Neural crest cell (in vitro differentiated cells): ENCODE data around the gene CACNA1E. TPM values are rescaled to one million over a fixed set of nuclear protein-coding genes. Genes with fewer than 3 reads are reported as not detected.

ENCODE experiments used
- DNase-seq: peaks from one replicate; pipeline ENCODE4 v3.0.0; 2021; ENCODE audit warnings: low read depth, mixed read lengths, low spot score
- H3K27ac Mint-ChIP-seq: one replicate; pipeline ENCODE4 v1.8.0; 2021; ENCODE audit warnings: mild to moderate bottlenecking, mixed read lengths; ENCODE audit not compliant: unreplicated experiment
- H3K27me3 Mint-ChIP-seq: 2 replicates; pipeline ENCODE4 v1.8.0; 2021; ENCODE audit warnings: low read depth, mild to moderate bottlenecking, mixed read lengths
- H3K36me3 Mint-ChIP-seq: 2 replicates; pipeline ENCODE4 v1.8.0; 2021; ENCODE audit warnings: low read depth, mild to moderate bottlenecking, mixed read lengths
- H3K4me1 Mint-ChIP-seq: 2 replicates; pipeline ENCODE4 v1.8.0; 2021; ENCODE audit warnings: mixed read lengths
- H3K4me3 Mint-ChIP-seq: one replicate; pipeline ENCODE4 v1.8.0; 2021; ENCODE audit warnings: mild to moderate bottlenecking, mixed read lengths
- H3K9me3 Mint-ChIP-seq: 2 replicates; pipeline ENCODE4 v1.8.0; 2021; ENCODE audit warnings: mixed read lengths
- total RNA-seq: library from RNA; stranded (reverse); gene quantifications from 2 replicates; pipeline ENCODE4 v1.2.1, GENCODE V29; 2021
- TF ChIP-seq, protein P1 (sequence below): fragments of 200-600 bp; sonication (generic); conservative IDR thresholded peaks from 2 replicates; pipeline ENCODE4 v1.5.0; 2021; ENCODE audit warnings: antibody characterized with exemption, mild to moderate bottlenecking

CACNA1E gene
- total RNA-seq, 1 donor from 2014 or later: 1.3 TPM

DNA sequence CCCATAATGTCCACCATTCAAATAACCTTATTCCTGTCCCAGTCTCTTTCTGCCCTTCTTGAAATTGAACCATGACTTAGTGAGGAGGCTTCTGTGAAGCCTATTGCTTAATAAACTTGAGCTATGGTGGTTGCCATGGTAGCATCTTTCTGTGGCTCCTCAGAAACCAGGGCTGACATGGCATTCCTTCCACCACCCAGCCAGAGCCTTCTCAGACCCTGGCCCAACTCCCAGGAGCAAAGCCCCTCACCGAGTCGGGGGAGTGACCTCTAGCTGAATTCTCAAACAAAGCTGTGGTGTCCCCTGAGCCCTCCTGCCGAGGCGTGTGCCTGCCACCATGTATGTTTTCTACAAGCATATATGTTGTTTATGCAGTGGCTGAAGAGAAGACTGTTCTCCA, 259.1 kb downstream of the CACNA1E start:
- Mint-ChIP-seq H3K36me3 (no peaks in the 10 kb centered on the region), H3K4me1 (peaks cover 4% of the 10 kb centered on the region), H3K4me3 (no peak overlapping the region), H3K27ac (no peak overlapping the region), H3K9me3 (no peaks in the 10 kb centered on the region), H3K27me3 (no peaks in the 10 kb centered on the region)
- DNase-seq: no peak
- TF ChIP-seq, protein P1, sequence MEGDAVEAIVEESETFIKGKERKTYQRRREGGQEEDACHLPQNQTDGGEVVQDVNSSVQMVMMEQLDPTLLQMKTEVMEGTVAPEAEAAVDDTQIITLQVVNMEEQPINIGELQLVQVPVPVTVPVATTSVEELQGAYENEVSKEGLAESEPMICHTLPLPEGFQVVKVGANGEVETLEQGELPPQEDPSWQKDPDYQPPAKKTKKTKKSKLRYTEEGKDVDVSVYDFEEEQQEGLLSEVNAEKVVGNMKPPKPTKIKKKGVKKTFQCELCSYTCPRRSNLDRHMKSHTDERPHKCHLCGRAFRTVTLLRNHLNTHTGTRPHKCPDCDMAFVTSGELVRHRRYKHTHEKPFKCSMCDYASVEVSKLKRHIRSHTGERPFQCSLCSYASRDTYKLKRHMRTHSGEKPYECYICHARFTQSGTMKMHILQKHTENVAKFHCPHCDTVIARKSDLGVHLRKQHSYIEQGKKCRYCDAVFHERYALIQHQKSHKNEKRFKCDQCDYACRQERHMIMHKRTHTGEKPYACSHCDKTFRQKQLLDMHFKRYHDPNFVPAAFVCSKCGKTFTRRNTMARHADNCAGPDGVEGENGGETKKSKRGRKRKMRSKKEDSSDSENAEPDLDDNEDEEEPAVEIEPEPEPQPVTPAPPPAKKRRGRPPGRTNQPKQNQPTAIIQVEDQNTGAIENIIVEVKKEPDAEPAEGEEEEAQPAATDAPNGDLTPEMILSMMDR: no peak

DNA sequence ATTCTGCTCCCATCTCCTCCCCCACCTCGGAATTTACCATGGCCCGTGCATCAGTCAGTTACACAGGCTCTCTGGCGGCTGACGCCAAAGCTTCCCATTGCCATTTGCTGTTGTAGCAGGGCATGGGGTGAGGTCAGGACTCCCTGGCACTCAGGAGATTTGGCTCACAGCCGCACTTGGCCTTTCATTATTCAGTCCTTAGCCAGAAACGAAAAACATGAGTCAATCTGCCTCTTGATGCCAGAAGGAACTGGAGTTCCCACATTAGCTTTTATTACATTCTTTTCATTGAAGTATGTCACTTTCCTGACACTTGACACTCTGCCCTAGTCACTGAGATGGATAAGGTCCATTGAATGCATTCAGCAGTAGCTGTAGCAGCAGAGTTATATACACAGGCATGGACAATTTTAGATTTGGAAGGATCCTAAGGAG, 260.6 kb downstream of the CACNA1E start:
- no peak overlapping the region for H3K4me3 Mint-ChIP-seq
- peak overlapping the region; percentile 74 for H3K27ac Mint-ChIP-seq
- peaks cover 4% of the 10 kb centered on the region for H3K4me1 Mint-ChIP-seq

DNA sequence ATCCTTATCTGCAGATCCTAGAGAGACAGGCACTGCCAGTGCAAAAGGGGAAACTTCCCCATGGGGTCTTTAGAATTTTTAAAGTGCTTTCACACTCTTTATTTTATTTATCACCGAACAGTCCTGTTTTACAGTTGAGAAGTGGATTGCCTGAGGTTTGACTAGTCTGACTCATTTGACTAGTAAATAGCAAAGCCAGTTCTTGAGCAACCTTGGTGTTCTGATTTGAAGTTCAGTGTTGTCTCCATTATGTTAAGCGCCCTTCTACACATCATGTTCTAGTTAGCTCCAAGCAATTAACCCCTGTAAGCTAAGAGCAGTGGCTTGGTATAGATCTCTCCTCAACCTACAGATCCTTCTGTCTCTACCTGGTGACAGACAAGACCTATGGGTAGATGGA, 262.9 kb downstream of the CACNA1E start:
- no peaks in the 10 kb centered on the region for H3K9me3 Mint-ChIP-seq
- H3K4me1 Mint-ChIP-seq: peaks cover 4% of the 10 kb centered on the region
- H3K4me3 Mint-ChIP-seq: no peak overlapping the region
- TF ChIP-seq, protein P1: no peak
- no peaks in the 10 kb centered on the region for H3K27me3 Mint-ChIP-seq
- H3K36me3 Mint-ChIP-seq: no peaks in the 10 kb centered on the region
- no peak for DNase-seq
- no peak overlapping the region for H3K27ac Mint-ChIP-seq

More for the DNA sequence above, 260.6 kb downstream of the CACNA1E start:
- no peaks in the 10 kb centered on the region for H3K9me3 Mint-ChIP-seq
- TF ChIP-seq, protein P1: no peak
- no peaks in the 10 kb centered on the region for H3K36me3 Mint-ChIP-seq
- no peak for DNase-seq
- no peaks in the 10 kb centered on the region for H3K27me3 Mint-ChIP-seq

GRCh38 chr1:181748013-181748412, 264.7 kb downstream of the CACNA1E start:
- H3K27ac Mint-ChIP-seq: no peak overlapping the region
- no peaks in the 10 kb centered on the region for H3K27me3 Mint-ChIP-seq
- TF ChIP-seq, protein P1: no peak
- H3K36me3 Mint-ChIP-seq: no peaks in the 10 kb centered on the region
- H3K4me1 Mint-ChIP-seq: peaks cover 4% of the 10 kb centered on the region
- no peaks in the 10 kb centered on the region for H3K9me3 Mint-ChIP-seq
- no peak for DNase-seq
- no peak overlapping the region for H3K4me3 Mint-ChIP-seq

DNA sequence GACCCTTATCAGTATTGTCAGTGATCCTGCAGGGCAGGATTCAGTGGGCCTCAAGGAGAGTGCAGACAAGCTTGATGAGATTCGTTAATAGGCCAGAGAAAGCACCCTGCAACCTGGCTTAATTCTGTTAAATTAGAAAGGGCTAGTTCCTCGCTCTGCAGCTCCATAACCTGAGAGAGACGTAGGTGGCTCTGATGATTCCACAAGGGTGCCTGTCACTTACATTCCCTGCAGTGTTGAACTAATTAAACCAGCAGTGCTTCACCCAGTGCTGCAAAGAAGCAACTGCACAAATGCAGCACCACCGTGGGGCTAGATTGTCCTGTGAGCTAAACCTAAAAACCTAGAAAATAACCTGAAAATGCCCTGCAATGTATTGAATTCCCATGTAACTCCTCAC, 270.8 kb downstream of the CACNA1E start:
- Mint-ChIP-seq H3K36me3 (peaks cover 2% of the 10 kb centered on the region), H3K4me3 (no peak overlapping the region), H3K4me1 (no peaks in the 10 kb centered on the region), H3K9me3 (peaks cover 3% of the 10 kb centered on the region), H3K27ac (no peak overlapping the region), H3K27me3 (no peaks in the 10 kb centered on the region)
- TF ChIP-seq, protein P1: no peak
- no peak for DNase-seq

DNA sequence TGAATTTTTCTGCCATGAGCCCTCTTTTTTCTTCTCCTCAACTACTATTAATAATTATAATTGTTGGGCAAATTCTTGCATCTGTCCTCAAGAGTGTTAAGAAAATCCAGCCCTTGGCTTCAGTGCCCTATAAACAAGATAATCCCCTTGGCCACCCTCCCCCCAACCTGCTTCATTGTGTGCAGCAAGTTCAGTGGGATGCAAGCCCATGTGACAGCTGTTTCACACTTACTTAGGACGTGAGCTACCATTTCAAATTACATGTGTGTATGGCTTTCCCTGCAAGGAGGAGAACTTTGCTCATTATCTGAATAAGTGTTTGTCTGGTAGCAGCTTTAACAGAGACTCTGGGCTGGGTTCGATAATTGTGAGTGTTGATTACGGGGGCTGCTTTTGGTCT, 276.2 kb downstream of the CACNA1E start:
- H3K4me1 Mint-ChIP-seq: peaks cover 7% of the 10 kb centered on the region
- DNase-seq: no peak
- peaks cover 2% of the 10 kb centered on the region for H3K36me3 Mint-ChIP-seq
- H3K4me3 Mint-ChIP-seq: no peak overlapping the region
- H3K27me3 Mint-ChIP-seq: no peaks in the 10 kb centered on the region
- H3K9me3 Mint-ChIP-seq: peaks cover 3% of the 10 kb centered on the region
- TF ChIP-seq, protein P1: no peak
- no peak overlapping the region for H3K27ac Mint-ChIP-seq
